NCI-H2171 treated with DMSO at 0.1 percent for 48 hours (cell line): ENCODE measurements around the gene PRDM1.

Experiments used
- DNase-seq: peaks from one replicate; lab custom pipeline; 2025; lab: John Stamatoyannopoulos, UW

Gene PRDM1

GRCh38 chr6:106070636-106071035 lies 15.5 kb upstream of the PRDM1 start:
- DNase-seq = no peak

GRCh38 chr6:106072501-106073090 lies 13.5 kb upstream of the PRDM1 start:
- DNase-seq = no peak

GRCh38 chr6:106074146-106074545 lies 12.0 kb upstream of the PRDM1 start:
- DNase-seq = no peak

- no peak for DNase-seq
Observed at GRCh38 chr6:106076139-106076538, 10.0 kb upstream of the PRDM1 start.

DNA sequence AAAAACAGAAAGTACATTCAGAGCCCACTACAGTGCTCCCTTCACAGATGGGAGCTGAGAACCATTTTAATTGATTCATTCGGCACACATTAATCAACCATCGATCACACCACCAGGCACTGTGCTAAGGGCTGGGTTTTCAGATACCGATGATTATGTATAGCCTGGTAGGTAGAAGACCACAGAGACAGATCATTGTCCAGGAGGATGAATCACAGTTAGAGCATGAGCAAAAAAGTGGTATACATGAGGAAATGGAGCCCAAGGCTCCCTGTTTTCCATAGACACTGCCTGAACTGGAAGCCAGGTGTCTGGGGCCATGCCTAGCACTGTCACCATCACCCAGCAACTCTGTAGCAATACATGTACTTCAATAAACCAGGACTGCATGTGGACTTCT lies 9.0 kb upstream of the PRDM1 start:
- no peak for DNase-seq

DNA sequence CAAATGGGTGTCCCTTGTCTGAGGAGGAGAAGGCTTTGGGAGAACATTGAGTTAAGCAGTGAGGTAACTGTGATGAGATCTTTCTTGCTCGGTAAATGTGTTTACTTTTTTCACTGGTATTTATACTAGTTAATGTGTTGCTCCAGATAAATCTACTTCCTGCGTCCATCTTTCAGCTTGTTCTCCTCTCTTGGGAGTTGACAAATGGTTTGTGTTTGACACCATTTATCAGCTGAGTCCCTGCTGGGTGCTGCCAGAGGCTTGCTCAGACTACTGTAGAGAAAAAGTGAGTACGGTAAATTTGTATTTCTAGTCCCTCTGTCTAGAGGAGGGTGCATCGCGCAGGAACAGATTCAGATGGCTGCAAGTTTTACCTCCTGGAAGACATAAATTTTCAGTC lies 8.3 kb upstream of the PRDM1 start:
- DNase-seq = no peak

DNA sequence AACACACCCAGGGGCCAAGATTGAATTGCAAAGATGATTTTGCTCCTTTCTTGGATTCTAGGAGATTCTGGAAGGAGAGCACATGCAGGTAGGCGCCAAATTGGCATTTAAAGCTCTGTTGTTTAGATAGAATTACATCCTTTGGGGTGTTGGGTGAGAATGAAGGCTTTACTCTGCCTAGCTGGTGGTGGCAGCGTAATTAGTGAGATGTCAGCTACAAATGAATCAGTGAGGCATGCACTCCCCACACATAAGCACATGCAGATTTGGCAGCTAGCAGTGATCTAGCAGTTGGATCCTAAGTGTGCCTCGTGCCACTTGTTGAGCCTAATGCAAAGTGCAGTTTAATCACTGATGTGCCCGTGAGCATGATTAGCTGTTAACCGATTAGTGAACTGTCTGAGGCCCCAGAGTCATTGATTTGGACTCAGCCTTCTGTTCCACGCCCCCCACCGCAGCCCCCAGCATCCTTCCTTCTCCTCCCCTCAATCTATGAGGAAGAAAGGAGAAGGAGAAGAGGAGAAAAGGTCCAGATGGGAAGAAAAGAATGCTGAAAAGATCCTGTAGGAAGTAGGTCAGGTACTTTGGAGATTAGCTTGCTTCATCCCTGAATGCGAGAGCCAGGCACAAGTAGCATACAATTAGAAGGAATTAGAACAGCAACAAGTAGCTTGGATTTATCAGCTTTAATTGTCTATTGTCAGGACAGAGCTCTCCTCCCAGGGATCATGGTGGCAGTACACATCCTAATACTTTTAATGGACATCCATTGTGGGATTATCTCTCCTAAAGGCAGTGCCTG lies 6.0 kb upstream of the PRDM1 start:
- DNase-seq = no peak

DNA sequence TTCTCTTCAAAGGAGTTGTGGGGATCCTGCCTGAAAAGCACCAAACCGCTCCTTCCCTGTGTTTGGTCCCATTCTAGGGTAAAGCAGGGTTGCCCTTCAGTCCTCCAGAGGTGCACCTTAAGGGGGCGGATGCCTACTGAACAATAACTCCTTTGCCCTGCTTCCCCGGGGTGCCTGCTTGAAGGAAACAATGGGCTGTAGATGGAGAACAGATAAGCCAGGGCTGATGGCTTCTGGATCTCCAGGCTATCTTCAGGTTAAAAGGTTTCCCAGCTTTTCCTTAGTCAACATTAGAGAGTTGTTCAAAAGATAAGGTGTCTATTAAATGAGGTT lies 5.4 kb upstream of the PRDM1 start:
- DNase-seq = no peak

GRCh38 chr6:106081715-106082114 lies 4.4 kb upstream of the PRDM1 start:
- no peak for DNase-seq

- DNase-seq = no peak
Observed at GRCh38 chr6:106082735-106083398, 3.3 kb upstream of the PRDM1 start.

- no peak for DNase-seq
Observed at GRCh38 chr6:106083618-106084017, 2.5 kb upstream of the PRDM1 start.

DNA sequence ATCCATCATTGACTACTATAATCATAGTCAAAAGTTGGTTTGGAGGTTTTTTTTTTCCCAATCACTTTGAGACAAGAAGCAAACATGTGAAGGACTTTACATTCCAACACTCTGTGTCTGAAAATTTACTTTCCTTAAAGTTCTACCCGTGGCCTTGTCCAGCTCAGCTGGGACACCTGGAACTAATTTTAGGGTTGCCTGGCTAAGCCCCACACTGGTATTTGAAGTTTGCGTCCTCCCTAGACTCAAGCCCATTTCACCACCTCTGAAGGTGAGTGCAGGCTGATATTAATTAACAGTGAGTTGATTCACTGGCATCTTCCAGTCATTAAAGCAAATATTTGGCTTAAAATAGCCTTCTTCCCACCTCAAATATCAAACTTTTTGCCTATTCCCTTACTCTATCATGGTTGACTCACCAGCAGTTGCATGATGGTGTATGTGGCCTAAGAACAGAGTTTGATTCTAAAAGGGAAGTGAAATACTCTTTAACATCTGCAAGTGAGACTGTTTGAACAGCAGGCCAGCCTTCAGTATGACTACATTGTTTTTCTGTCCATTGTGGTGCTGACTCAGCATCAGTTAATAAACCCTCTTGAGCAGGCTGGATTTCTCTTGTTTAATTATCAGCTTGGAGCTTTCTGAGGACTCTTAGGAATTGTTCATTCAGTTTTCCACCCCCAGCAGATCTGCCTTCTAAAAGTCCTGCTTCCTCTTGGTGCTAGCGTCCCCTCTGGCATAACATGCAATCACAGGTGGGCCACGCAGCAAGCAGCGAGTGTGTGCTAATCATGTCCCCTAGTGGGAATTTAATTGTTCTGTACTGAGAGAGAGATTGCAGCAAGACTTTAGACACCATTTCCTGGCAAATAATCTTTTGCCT lies 1.8 kb upstream of the PRDM1 start:
- DNase-seq = no peak

DNA sequence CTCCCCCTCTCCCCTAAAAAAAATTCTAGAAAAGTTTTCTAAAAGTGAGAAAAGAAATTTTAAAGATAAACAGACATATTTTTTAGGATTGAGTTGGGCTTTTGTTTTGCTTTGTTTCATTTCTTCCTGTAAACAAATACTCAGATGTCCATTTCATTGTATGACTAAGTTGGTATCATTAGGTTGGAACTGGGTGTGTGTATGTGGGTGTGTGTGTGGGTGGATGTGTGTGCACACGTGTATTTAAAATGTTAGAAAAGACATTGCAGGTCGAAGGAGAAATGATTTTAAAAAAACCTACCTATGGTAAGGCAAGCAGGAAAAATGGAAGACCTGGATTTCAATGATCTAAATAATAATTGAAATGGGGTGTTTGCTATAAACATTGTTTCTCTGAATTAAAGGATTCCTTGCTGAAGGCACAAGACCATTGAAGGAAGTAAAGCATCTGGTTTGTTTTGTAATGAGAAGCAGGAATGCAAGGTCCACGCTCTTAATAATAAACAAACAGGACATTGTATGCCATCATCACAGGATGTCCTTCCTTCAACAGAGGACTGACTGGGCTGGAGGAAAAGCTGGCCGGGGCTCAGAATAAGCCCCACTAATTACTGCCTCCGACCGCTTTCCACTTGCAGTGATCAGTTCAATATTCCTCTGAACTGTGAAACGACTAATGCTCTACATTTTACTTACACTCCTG lies 996 bp upstream of the PRDM1 start:
- DNase-seq = no peak

DNA sequence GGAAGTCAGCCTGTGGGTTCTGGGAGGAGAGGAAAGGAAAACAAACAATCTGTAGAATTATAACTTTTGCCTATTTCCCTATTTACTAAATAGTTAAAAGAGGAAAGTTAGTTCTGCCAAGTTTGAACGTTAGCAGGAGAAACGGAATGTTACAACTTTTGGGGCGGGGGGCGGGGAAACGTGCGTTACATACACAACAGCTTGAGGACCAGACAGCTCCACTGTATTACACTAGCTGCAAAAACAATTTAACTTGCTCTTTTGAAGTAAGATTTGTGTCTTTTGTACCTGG lies 498 bp upstream of the PRDM1 start:
- no peak for DNase-seq

GRCh38 chr6:106086814-106087175 lies 659 bp downstream of the PRDM1 start:
- DNase-seq = no peak

- DNase-seq = no peak
Observed at GRCh38 chr6:106087548-106088325, 1.6 kb downstream of the PRDM1 start.

DNA sequence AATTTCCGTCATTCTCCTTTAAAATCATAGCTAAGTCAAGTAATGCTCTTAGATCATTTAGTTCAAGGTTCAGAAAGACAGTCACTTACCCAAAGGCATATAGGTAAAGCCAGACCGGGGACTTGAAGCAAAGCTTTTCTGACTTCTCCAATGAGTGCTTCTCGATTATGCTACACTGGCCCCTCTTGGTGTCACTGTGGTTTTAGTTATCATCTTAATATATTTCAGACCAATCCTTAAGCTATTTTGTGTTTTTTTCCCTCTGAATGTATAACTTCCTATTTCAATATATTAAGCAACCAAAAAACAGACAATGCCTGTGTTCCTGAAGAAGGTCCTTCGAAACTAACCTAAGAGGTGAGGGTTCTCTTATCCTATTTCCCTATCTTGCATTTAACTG lies 3.9 kb downstream of the PRDM1 start:
- no peak for DNase-seq

GRCh38 chr6:106092279-106092678 lies 6.1 kb downstream of the PRDM1 start:
- no peak for DNase-seq

DNA sequence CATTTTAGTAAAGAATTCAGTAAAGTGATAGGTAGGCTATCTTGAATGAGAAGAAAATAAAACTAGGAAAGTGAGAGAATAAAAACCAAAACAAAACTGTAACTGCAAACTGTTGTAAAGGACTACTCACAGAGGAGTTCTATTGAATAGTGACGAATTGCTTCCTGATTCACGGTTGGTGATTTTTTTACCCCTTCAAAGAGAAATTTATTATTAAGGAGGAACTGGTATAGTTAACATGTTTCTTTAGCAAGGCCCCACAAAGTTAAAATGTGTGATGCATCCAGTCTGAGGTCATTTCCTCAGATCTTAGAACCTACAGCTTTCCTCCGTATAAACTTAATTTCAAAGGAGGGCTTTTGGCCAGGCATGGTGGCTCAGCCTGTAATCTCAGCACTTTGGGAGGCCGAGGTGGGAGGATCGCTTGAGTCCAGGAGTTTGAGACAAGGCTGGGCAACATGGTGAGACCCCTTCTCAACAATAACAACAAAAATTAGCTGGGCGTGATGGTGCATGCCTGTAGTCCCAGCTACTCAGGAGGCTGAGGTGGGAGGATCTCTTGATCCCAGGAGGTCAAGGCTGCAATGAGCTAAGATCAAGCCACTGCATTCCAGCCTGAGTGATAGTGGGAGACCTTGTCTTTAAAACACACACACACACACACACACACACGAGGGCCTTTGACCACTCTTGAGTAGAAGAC lies 8.3 kb downstream of the PRDM1 start:
- no peak for DNase-seq

DNA sequence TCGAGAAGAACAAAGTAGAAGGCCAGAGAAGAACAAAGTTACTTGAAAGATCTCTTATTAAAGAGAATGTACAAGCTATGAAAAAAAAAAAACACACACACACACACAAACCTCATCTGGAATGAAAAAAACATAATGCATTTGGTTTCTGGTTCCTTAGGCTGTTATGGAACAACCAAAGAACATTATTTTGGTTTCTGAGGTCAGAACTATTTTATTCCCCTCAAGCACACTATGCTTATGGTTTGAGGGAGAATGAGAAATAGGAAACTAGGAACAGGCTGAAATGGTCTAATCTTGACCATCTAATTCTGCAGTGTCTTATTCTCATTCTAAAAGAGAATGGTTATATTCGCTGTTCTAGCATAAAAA lies 8.8 kb downstream of the PRDM1 start:
- no peak for DNase-seq
